SH-SY5Y (cell line): Measurements from ENCODE around the gene HOXD4.

Experiments used
- GATA2 ChIP-seq: IDR thresholded peaks from 2 replicates; pipeline ENCODE4 v1.6.1; 2011; ENCODE audit warnings: mild to moderate bottlenecking, low read depth, low read length
- GATA3 ChIP-seq: IDR thresholded peaks from 2 replicates; pipeline ENCODE4 v1.6.1; 2011; ENCODE audit warnings: low read depth, mild to moderate bottlenecking, low read length, moderate library complexity

HOXD4 gene

GRCh38 chr2:176151442-176152287 is at the start of gene HOXD4:
Gene HOXD4 (plus strand): TSS chr2:176151550. CDS start chr2:176151634, 84 bp downstream.
- TF ChIP-seq GATA3 (no peak), GATA2 (no peak)

- TF ChIP-seq GATA3: no peak
Measured at GRCh38 chr2:176101842-176102241, 49.5 kb upstream of the HOXD4 start.

GRCh38 chr2:176102309-176102866 is 49.0 kb upstream of the HOXD4 start:
- TF ChIP-seq GATA2 (no peak), GATA3 (no peak)

- TF ChIP-seq GATA3 (no peak), GATA2 (no peak)
Measured at GRCh38 chr2:176103194-176103593, 48.2 kb upstream of the HOXD4 start.

GRCh38 chr2:176103742-176104315 is 47.5 kb upstream of the HOXD4 start:
- no peak for TF ChIP-seq GATA2

- TF ChIP-seq GATA2: no peak
- no peak for TF ChIP-seq GATA3
Measured at GRCh38 chr2:176104316-176105077, 46.9 kb upstream of the HOXD4 start.

- peak; percentile 57; the same call in 1 of the 2 replicates for TF ChIP-seq GATA2
- TF ChIP-seq GATA3: no peak
Measured at GRCh38 chr2:176105078-176105729, 46.1 kb upstream of the HOXD4 start.

GRCh38 chr2:176105730-176106580 is 45.4 kb upstream of the HOXD4 start:
- TF ChIP-seq GATA3: no peak
- TF ChIP-seq GATA2: no peak

GRCh38 chr2:176106581-176107539 is 44.5 kb upstream of the HOXD4 start, which contains the start of gene HOXD11:
Gene HOXD11 (plus strand): TSS chr2:176107280. CDS start chr2:176107356, 76 bp downstream.
- TF ChIP-seq GATA2: no peak
- TF ChIP-seq GATA3: no peak

GRCh38 chr2:176107731-176108181 is 43.6 kb upstream of the HOXD4 start:
- no peak for TF ChIP-seq GATA3
- TF ChIP-seq GATA2: no peak

- TF ChIP-seq GATA3: no peak
- no peak for TF ChIP-seq GATA2
Measured at GRCh38 chr2:176109192-176109901, 42.0 kb upstream of the HOXD4 start.

GRCh38 chr2:176109946-176110345 is 41.4 kb upstream of the HOXD4 start:
- TF ChIP-seq GATA3 (no peak), GATA2 (no peak)
